Activated CD4-positive, alpha-beta memory T cell treated with anti-CD3 and anti-CD28 coated beads, Interleukin-2, amount 10 ng/mL, durations not matched to agents 7 days and 5 days (primary cell): Measurements from ENCODE around the gene TRAPPC2L. TPM values are rescaled to one million over a fixed set of nuclear protein-coding genes. Genes with fewer than 3 reads are reported as not detected.
"Not testable (repeated sequence)": the region's sequence is repeated elsewhere in the genome, so short reads cannot be mapped to it uniquely, and the experiment has no call there.

Experiments
- CTCF ChIA-PET: fragments of 350-600 bp; sonication (Branson Sonifier 250); formaldehyde crosslinking; loops from one replicate; lab custom pipeline; 2021; ENCODE audit warnings: antibody characterized with exemption, inconsistent platforms; lab: Charles Lee
- POLR2A ChIA-PET: fragments of 350-600 bp; sonication (Branson Sonifier 250); formaldehyde crosslinking; loops from one replicate; lab custom pipeline; 2021; ENCODE audit warnings: antibody characterized with exemption; lab: Charles Lee
- DNase-seq: peaks from one replicate; pipeline ENCODE4 v3.0.0-alpha.2; 2020
- H3K27ac Mint-ChIP-seq: one replicate; pipeline ENCODE4 v1.8.0; 2021; ENCODE audit warnings: mild to moderate bottlenecking, mixed read lengths
- H3K27me3 Mint-ChIP-seq: one replicate; pipeline ENCODE4 v1.8.0; 2021; ENCODE audit warnings: mixed read lengths
- H3K36me3 Mint-ChIP-seq: one replicate; pipeline ENCODE4 v1.8.0; 2021; ENCODE audit warnings: low read depth, mixed read lengths
- H3K4me1 Mint-ChIP-seq: one replicate; pipeline ENCODE4 v1.8.0; 2021; ENCODE audit warnings: mixed read lengths
- H3K4me3 Mint-ChIP-seq: one replicate; pipeline ENCODE4 v1.8.0; 2021; ENCODE audit warnings: mild to moderate bottlenecking, mixed read lengths
- H3K9me3 Mint-ChIP-seq: one replicate; pipeline ENCODE4 v1.8.0; 2021; ENCODE audit warnings: mixed read lengths
- total RNA-seq, 2 experiments: library from RNA; stranded (reverse); gene quantifications; one replicate each; pipeline ENCODE4 v1.2.3, GENCODE V29; 2021

The TRAPPC2L gene
- total RNA-seq, 2 experiments from 2014 or later = 44.9 to 45.8 TPM

DNA sequence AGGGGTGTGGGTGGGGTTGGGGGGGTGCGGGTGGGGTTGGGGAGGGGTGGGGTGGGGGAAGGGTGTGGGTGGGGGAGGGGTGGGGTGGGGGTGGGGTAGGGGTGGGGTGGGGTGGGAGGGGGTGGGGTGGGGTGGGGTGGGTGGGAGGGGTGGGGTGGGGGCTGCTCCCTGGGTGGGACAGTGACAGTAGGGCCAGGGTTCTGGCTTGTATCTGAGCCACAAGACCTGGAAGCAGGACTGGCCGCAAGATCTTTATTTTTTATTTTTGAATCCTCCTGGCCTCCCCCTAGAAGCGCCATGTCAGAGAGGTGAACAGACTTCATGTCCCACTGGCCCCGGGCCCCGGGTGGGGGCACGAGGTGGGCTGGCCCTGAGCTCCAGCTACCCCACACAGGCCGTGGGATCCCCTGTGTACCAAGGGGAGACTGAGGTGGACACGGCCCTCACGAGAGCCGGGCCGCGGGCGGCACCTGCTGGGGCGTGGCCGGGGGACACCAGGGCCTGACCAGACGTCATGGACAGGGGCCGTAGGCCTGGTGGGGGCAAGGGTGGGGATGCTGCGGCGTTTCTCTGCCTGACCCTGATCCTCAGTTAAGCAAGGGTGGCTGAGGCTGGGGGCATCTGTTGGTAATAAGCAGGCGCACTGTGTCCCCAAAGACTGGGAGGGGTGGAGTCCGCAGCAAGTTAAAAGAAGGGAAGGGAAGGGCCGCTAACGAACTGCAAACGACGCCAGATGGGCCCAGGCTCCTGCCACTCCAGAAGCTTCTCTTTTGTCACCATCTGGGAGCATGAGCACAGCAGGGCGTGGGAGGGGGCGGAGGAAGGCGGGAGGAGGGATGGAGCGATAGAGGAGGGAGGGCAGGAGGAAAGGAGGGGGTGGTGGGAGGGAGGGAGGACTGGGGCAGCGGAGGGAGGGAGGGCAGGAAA is 31.8 kb downstream of the TRAPPC2L start:
- ChIA-PET CTCF (no interaction called here), POLR2A (no interaction called here)
- H3K27me3 Mint-ChIP-seq = no peaks in the 10 kb centered on the region
- no peaks in the 10 kb centered on the region for H3K4me1 Mint-ChIP-seq
- no peaks in the 10 kb centered on the region for H3K9me3 Mint-ChIP-seq
- no peak overlapping the region for H3K4me3 Mint-ChIP-seq
- no peak for DNase-seq
- H3K27ac Mint-ChIP-seq = no peak overlapping the region
- no peaks in the 10 kb centered on the region for H3K36me3 Mint-ChIP-seq

GRCh38 chr16:88889702-88890352 is 32.9 kb downstream of the TRAPPC2L start:
- H3K4me1 Mint-ChIP-seq, CTCF ChIA-PET, H3K27ac Mint-ChIP-seq, DNase-seq, H3K9me3 Mint-ChIP-seq, H3K36me3 Mint-ChIP-seq, H3K27me3 Mint-ChIP-seq, H3K4me3 Mint-ChIP-seq, POLR2A ChIA-PET: not testable (repeated sequence)

DNA sequence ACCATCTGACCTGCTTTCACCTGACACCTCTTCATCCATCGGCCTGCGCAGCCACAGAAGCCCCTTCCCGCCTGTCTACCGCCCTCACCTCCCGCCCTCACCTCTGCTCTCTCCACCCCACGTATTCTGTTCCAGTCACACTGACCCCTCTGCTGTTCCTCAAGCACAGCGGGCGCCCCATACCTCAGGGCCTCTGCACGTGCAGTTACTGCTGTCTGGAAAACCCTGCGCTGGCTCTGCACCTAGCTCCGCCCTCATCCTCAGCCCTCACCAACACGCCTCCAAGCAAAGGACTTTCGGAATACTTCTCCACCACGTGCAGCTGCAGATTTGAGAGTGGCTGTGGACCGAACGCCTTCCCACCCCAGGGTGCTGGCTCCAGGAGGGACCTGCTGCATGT is 34.2 kb downstream of the TRAPPC2L start:
- POLR2A ChIA-PET = no interaction called here
- DNase-seq = no peak
- no peaks in the 10 kb centered on the region for H3K36me3 Mint-ChIP-seq
- no peaks in the 10 kb centered on the region for H3K27me3 Mint-ChIP-seq
- no peak overlapping the region for H3K27ac Mint-ChIP-seq
- no peak overlapping the region for H3K4me3 Mint-ChIP-seq
- CTCF ChIA-PET = no interaction called here
- H3K9me3 Mint-ChIP-seq = no peaks in the 10 kb centered on the region
- H3K4me1 Mint-ChIP-seq = no peaks in the 10 kb centered on the region

GRCh38 chr16:88892065-88892464 is 35.1 kb downstream of the TRAPPC2L start:
- Mint-ChIP-seq H3K4me3 (no peak overlapping the region), H3K27ac (no peak overlapping the region), H3K4me1 (no peaks in the 10 kb centered on the region), H3K9me3 (no peaks in the 10 kb centered on the region), H3K36me3 (no peaks in the 10 kb centered on the region), H3K27me3 (no peaks in the 10 kb centered on the region)
- ChIA-PET CTCF (no interaction called here), POLR2A (no interaction called here)
- DNase-seq = no peak

DNA sequence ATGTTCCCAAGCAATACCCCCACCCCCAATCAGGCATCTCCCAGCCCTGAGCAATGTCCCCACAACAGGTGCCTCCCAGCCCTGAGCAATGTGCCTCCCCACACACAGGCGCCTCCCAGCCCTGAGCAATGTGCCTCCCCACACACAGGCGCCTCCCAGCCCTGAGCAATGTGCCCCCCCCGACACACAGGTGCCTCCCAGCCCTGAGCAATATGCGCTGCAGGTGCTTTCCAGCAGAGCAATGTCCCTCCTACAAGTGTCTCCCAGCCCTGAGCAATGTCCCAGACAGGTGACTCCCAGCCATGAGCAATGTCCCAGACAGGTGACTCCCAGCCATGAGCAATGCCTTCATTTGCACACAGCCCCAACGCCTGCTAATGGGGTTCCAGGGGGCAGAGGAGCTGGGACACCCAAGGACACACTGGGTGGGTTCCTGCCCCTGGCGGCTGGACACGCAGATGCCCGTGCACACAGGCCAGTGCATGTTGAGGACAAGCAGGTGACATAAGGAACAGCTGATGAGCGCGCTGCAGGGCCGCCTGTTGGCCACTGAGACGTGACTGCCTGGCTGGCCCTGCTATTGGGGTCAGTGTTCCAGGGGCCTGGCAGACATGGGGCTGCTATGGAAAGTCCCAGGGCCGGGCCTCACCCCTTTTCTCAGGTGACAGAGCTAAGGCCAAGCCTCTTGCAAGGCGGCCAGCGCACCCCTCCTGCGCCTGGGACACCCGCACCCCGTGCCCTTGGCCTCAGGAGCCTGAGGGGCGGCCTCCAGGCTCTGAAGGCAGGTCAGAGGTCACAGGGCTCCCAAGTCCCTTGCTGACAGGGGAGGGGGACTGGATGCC is 36.4 kb downstream of the TRAPPC2L start:
- DNase-seq = no peak
- no peak overlapping the region for H3K4me3 Mint-ChIP-seq
- H3K27ac Mint-ChIP-seq = no peak overlapping the region
- POLR2A ChIA-PET = no interaction called here
- H3K27me3 Mint-ChIP-seq = no peaks in the 10 kb centered on the region
- no peaks in the 10 kb centered on the region for H3K36me3 Mint-ChIP-seq
- no peaks in the 10 kb centered on the region for H3K9me3 Mint-ChIP-seq
- no peaks in the 10 kb centered on the region for H3K4me1 Mint-ChIP-seq
- CTCF ChIA-PET = no interaction called here

DNA sequence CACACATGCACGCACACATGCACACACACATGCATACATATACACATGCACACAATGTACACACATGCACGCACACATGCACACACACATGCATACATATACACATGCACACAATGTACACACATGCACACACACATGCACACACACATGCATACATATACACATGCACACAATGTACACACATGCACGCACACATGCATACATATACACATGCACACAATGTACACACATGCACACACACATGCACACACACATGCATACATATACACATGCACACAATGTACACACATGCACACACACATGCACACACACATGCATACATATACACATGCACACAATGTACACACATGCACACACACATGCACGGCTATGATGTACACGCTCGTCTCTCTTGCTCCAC is 37.3 kb downstream of the TRAPPC2L start:
- H3K9me3 Mint-ChIP-seq, H3K4me1 Mint-ChIP-seq, H3K4me3 Mint-ChIP-seq, CTCF ChIA-PET, POLR2A ChIA-PET, DNase-seq, H3K27me3 Mint-ChIP-seq, H3K27ac Mint-ChIP-seq, H3K36me3 Mint-ChIP-seq: not testable (repeated sequence)

DNA sequence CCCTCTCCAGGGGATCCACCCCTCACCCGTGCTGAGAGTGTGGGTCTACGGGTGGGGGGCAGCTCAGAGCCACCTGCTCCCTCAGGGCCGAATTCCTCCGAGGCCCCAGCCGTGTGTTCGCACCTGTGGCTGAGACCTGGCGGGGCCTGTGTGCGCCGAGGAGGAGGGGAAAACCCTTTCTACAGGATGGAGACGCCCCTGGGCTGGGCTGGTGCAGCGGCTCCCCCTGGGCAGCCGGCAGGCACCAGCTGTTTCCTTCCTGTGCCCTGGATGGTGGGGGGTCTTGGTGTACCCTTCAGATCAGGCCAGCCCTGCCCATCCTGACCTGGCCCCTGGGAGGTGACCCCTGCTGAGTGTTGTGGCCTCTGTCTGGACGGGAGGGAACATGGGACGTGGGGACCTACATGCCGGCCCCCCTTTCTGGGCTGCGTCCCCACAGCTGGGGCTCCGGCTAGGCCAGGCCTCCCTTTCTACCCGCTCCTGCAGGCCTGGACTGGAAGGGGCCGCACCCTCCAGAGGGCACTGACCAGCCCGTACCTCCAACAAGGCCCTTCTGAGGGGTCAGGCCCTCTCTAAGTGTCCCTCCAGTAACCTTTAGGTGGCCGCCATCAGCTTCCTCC is 37.9 kb downstream of the TRAPPC2L start:
- no peak overlapping the region for H3K27ac Mint-ChIP-seq
- DNase-seq = no peak
- H3K4me1 Mint-ChIP-seq = no peaks in the 10 kb centered on the region
- H3K36me3 Mint-ChIP-seq = no peaks in the 10 kb centered on the region
- no peaks in the 10 kb centered on the region for H3K27me3 Mint-ChIP-seq
- ChIA-PET CTCF (no interaction called here), POLR2A (no interaction called here)
- no peak overlapping the region for H3K4me3 Mint-ChIP-seq
- H3K9me3 Mint-ChIP-seq = no peaks in the 10 kb centered on the region

DNA sequence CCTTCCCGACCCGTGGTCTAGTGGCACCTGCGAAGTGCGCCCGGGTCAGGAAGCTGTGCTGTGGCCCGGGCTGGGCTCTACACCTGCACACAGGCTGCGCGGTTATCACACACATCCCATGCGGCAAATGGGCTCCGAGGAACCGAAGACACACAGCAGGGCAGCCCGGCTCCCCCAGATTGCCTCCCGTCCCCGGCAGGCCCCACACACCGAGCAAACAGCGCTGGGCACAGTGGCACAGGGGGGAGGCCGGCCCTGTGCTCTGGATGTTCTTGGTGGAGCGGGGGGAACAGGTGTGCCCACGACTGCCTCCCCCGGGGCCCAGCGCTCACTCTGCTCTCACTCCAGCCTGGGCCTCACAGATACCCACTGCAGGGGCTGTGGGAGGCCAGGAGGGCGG is 38.4 kb downstream of the TRAPPC2L start:
- Mint-ChIP-seq H3K4me3 (no peak overlapping the region), H3K4me1 (no peaks in the 10 kb centered on the region), H3K27me3 (no peaks in the 10 kb centered on the region), H3K36me3 (no peaks in the 10 kb centered on the region), H3K9me3 (no peaks in the 10 kb centered on the region), H3K27ac (no peak overlapping the region)
- no peak for DNase-seq
- ChIA-PET POLR2A (no interaction called here), CTCF (no interaction called here)

DNA sequence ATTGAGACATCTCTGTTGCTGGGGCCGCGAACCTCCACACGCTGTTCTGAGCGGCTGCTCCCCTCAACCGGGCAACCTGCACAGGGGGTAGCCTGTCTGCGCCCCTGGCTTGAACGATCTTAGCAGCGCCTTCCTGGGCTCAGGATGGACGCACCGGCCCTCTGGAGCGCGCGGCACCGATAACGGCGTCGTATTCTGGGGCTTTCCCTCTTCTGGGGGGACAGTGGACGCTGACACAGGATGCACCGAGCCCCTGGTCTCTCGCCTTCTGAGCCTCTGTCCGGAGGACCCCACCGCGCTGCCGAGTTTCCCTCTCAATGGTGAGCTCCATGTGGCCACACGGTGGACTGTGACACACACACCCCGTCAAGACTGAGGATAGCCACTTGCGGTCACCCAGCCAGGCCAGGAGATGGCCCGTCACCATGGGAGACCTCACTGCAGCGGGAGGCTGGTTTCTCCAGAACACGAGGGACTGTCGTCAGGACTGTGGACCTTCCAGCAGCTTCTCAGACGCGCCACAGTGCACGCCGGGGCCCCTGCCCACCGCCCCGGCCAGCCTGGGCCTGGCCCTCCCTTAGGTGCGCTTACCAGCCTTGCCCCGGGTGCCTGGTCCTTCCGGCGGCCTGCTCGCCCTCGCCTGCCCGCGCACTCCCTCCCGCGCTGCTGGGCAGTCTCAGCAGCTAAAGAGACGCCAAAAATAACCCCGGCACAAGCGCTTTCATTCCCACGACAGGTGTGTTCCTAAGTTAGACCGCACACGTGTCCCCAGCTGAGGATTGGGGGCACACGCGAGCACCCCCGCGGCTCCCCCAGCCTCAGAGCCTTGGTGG is 39.5 kb downstream of the TRAPPC2L start:
- Mint-ChIP-seq H3K9me3 (no peaks in the 10 kb centered on the region), H3K27ac (no peak overlapping the region), H3K4me3 (no peak overlapping the region), H3K4me1 (no peaks in the 10 kb centered on the region), H3K27me3 (no peaks in the 10 kb centered on the region), H3K36me3 (no peaks in the 10 kb centered on the region)
- DNase-seq = no peak
- CTCF ChIA-PET = no interaction called here
- POLR2A ChIA-PET = no interaction called here

GRCh38 chr16:88897696-88898425 is 40.9 kb downstream of the TRAPPC2L start:
- Mint-ChIP-seq H3K9me3 (no peaks in the 10 kb centered on the region), H3K27me3 (no peaks in the 10 kb centered on the region), H3K4me1 (no peaks in the 10 kb centered on the region), H3K4me3 (no peak overlapping the region), H3K36me3 (no peaks in the 10 kb centered on the region), H3K27ac (no peak overlapping the region)
- no peak for DNase-seq
- CTCF ChIA-PET = no interaction called here
- POLR2A ChIA-PET = no interaction called here

- Mint-ChIP-seq H3K4me3 (no peak overlapping the region), H3K27me3 (no peaks in the 10 kb centered on the region), H3K9me3 (no peaks in the 10 kb centered on the region), H3K4me1 (no peaks in the 10 kb centered on the region), H3K36me3 (no peaks in the 10 kb centered on the region), H3K27ac (no peak overlapping the region)
- ChIA-PET POLR2A (interaction anchor here (0.5 kb wide), 1 partner anchor 100 kb away, joined by 3 read pairs; no protein-coding TSS in a partner anchor), CTCF (no interaction called here)
- no peak for DNase-seq
Observed at GRCh38 chr16:88899901-88900661, 43.2 kb downstream of the TRAPPC2L start.
